B cell (primary cell): ENCODE results near the gene GGT6.

Experiments used
- EZH2 ChIP-seq: IDR thresholded peaks from 2 replicates; pipeline ENCODE4 v1.6.1; 2012; ENCODE audit warnings: borderline replicate concordance, low read depth, mild to moderate bottlenecking, moderate library complexity, low read length; ENCODE audit not compliant: insufficient read depth, poor library complexity, severe bottlenecking
- TF ChIP-seq, protein P1 (sequence below): fragments of 200-600 bp; IDR thresholded peaks from one replicate; pipeline ENCODE4 v1.8.0; 2022; ENCODE audit warnings: antibody characterized with exemption, mild to moderate bottlenecking

DNA sequence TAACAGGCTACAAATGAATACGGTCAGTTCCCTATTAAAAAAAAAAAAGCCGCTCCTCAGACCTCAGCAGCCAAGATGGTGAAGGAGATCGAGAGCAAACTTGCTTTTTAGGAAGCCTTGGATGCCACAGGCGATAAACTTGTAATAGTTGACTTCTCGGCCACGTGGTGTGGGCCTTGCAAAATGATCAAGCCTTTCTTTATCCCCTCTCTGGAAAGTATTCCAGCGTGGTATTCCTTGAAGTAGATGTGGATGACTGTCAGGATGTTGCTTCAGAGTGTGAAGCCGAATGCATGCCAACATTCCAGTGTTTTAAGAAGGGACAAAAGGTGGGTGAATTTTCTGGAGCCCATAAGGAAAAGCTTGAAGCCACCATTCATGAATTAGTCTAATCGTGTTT, 11.8 kb upstream of the GGT6 start:
- TF ChIP-seq, protein P1, sequence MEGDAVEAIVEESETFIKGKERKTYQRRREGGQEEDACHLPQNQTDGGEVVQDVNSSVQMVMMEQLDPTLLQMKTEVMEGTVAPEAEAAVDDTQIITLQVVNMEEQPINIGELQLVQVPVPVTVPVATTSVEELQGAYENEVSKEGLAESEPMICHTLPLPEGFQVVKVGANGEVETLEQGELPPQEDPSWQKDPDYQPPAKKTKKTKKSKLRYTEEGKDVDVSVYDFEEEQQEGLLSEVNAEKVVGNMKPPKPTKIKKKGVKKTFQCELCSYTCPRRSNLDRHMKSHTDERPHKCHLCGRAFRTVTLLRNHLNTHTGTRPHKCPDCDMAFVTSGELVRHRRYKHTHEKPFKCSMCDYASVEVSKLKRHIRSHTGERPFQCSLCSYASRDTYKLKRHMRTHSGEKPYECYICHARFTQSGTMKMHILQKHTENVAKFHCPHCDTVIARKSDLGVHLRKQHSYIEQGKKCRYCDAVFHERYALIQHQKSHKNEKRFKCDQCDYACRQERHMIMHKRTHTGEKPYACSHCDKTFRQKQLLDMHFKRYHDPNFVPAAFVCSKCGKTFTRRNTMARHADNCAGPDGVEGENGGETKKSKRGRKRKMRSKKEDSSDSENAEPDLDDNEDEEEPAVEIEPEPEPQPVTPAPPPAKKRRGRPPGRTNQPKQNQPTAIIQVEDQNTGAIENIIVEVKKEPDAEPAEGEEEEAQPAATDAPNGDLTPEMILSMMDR: no peak
- no peak for TF ChIP-seq EZH2
